GM10248 (cell line): Measurements from ENCODE around the gene CD300LF.

ENCODE experiments used
- CTCF ChIA-PET: fragments of 300-600 bp; sonication (Branson Sonifier 250); formaldehyde crosslinking; extraction: SDS; loops from one replicate; lab custom pipeline; 2021; ENCODE audit warnings: antibody characterized with exemption; lab: Yijun Ruan, JAX
- POLR2A ChIA-PET: fragments of 350-650 bp; sonication (Branson Sonifier 250); formaldehyde crosslinking; extraction: SDS; loops from one replicate; lab custom pipeline; 2020; ENCODE audit warnings: antibody characterized with exemption; lab: Yijun Ruan, JAX
- DNase-seq: peaks from one replicate; pipeline ENCODE4 v3.0.0; 2012; ENCODE audit errors: extremely low spot score
- CTCF ChIP-seq: IDR thresholded peaks from 2 replicates; pipeline ENCODE4 v1.5.1; 2012; ENCODE audit warnings: mild to moderate bottlenecking, low read depth; ENCODE audit errors: extremely low read depth, missing control alignments, control extremely low read depth

The CD300LF gene

GRCh38 chr17:74740173-74740572 lies 27.4 kb upstream of the CD300LF start:
- no peak for TF ChIP-seq CTCF
- CTCF ChIA-PET, result interaction anchor here (5.4 kb wide), 1 partner anchor 124 kb away, joined by 38 read pairs; no protein-coding TSS in a partner anchor
- POLR2A ChIA-PET, result no interaction called here
- DNase-seq, result no peak

GRCh38 chr17:74739227-74739831 lies 26.6 kb upstream of the CD300LF start:
- ChIA-PET CTCF (interaction anchor here (2.0 to 5.4 kb wide), 8 partner anchors 7 to 124 kb away, joined by 5 to 226 read pairs (median 30); partner anchors contain the start of gene NHERF1), POLR2A (interaction anchor here (1.6 kb wide), 1 partner anchor 10 kb away, joined by 9 read pairs; no protein-coding TSS in a partner anchor)
- TF ChIP-seq CTCF, result no peak
- DNase-seq, result no peak

- peak; percentile 86 for DNase-seq
- CTCF ChIA-PET, result interaction anchor here (0.6 to 5.4 kb wide), 32 partner anchors 8 to 375 kb away, joined by 3 to 226 read pairs (median 5); partner anchors contain the start of genes NAT9 and NHERF1
- POLR2A ChIA-PET, result interaction anchor here (0.7 to 1.6 kb wide), 3 partner anchors 11 to 81 kb away, joined by 3 to 9 read pairs (median 3); no protein-coding TSS in a partner anchor
- TF ChIP-seq CTCF, result no peak
Measured at GRCh38 chr17:74738051-74738996, 25.6 kb upstream of the CD300LF start.

- peak; percentile 65 for TF ChIP-seq CTCF
- DNase-seq, result peak; percentile 66
- POLR2A ChIA-PET, result interaction anchor here (0.7 to 1.6 kb wide), 3 partner anchors 12 to 80 kb away, joined by 3 to 9 read pairs (median 3); no protein-coding TSS in a partner anchor
- CTCF ChIA-PET, result interaction anchor here (0.6 to 5.4 kb wide), 42 partner anchors 8 to 374 kb away, joined by 3 to 226 read pairs (median 6); partner anchors contain the start of genes CD300H, GPR142, NAT9 and NHERF1
Measured at GRCh38 chr17:74737299-74738050, 24.8 kb upstream of the CD300LF start.

- ChIA-PET POLR2A (interaction anchor here (0.6 kb wide), 1 partner anchor 10 kb away, joined by 3 read pairs; no protein-coding TSS in a partner anchor), CTCF (interaction anchor here (0.6 to 5.4 kb wide), 55 partner anchors 10 to 373 kb away, joined by 3 to 226 read pairs (median 5); partner anchors contain the start of genes CD300H, CD300LF, GPR142 and NAT9)
- DNase-seq, result peak; percentile 75
- peak; percentile 79 for TF ChIP-seq CTCF
Measured at GRCh38 chr17:74736513-74737298, 24.0 kb upstream of the CD300LF start, which contains the start of gene RAB37. Gene RAB37 (plus strand): TSS chr17:74737256. CDS start chr17:74737273, 17 bp downstream.
